ENCODE data around the gene NRCAM.

DNA sequence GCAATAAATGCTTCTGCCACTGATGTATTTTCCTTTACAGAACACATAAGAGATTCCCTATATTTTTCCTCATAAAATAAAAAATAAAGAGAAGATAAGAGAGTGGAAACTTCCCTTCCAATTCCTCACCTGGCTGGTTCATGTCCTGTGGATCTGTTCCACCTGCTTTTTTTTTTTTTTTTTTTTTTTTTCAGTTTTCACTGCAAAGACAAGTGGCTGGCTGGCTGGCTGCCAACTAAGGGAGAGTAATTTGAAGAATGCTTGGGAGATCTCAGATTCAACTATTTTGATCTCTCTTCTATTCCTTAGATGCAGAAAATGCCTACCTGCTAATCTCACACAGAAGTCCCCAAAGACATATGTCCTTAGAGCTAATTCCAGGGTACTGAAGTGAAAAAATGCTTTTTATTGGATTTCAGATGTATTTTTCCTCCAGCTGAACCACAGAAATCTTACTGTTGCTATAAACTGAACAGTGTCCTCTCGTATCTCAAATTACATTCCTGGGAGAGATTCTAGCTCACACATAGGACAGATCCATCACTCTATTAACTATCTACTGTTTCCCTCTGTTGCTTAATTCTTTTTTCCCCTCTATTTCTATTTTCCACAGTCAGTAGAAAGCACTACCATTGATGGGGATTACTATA is 120.8 kb downstream of the NRCAM start:
- no peak for TF ChIP-seq POLR2AphosphoS5 (IDR thresholded peaks at IDR 0.05; ENCODE audit: low read depth, low read length)
- TF ChIP-seq, protein P1, sequence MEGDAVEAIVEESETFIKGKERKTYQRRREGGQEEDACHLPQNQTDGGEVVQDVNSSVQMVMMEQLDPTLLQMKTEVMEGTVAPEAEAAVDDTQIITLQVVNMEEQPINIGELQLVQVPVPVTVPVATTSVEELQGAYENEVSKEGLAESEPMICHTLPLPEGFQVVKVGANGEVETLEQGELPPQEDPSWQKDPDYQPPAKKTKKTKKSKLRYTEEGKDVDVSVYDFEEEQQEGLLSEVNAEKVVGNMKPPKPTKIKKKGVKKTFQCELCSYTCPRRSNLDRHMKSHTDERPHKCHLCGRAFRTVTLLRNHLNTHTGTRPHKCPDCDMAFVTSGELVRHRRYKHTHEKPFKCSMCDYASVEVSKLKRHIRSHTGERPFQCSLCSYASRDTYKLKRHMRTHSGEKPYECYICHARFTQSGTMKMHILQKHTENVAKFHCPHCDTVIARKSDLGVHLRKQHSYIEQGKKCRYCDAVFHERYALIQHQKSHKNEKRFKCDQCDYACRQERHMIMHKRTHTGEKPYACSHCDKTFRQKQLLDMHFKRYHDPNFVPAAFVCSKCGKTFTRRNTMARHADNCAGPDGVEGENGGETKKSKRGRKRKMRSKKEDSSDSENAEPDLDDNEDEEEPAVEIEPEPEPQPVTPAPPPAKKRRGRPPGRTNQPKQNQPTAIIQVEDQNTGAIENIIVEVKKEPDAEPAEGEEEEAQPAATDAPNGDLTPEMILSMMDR (IDR thresholded peaks at IDR 0.05; ENCODE audit: control extremely low read depth in 1 of 3, insufficient read depth in 1 of 3, low read depth in 1 of 3, low read length in 3 of 3), result no peak
- no peak for TF ChIP-seq RFX5 (IDR thresholded peaks at IDR 0.05; ENCODE audit: borderline replicate concordance, low read depth, low read length)
- no peak for TF ChIP-seq POLR2A (IDR thresholded peaks at IDR 0.05; ENCODE audit: control extremely low read depth in 1 of 2, low read depth in 2 of 2, low read length in 2 of 2)

Measured in H1 (cell line).